Measurements from ENCODE around the gene CD248.

Gene CD248

DNA sequence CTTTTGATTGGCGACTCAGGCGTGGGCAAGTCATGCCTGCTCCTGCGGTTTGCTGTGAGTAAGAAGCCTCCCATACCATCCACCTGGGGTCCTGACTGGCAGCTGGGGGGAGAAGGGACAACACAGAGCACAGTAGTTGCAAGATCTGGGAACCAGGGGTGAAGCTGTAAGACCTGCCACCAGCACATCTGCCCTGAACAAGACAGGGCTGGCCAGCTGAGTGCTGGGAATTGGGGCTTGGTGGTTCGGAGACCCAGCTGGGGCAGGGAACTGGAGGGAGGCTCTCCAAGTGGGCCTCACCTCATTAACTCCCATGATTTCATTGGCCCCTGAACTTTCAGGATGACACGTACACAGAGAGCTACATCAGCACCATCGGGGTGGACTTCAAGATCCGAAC is 45.0 kb downstream of the CD248 start:
- DNase-seq (ENCODE audit: low spot score) = no peak

DNA sequence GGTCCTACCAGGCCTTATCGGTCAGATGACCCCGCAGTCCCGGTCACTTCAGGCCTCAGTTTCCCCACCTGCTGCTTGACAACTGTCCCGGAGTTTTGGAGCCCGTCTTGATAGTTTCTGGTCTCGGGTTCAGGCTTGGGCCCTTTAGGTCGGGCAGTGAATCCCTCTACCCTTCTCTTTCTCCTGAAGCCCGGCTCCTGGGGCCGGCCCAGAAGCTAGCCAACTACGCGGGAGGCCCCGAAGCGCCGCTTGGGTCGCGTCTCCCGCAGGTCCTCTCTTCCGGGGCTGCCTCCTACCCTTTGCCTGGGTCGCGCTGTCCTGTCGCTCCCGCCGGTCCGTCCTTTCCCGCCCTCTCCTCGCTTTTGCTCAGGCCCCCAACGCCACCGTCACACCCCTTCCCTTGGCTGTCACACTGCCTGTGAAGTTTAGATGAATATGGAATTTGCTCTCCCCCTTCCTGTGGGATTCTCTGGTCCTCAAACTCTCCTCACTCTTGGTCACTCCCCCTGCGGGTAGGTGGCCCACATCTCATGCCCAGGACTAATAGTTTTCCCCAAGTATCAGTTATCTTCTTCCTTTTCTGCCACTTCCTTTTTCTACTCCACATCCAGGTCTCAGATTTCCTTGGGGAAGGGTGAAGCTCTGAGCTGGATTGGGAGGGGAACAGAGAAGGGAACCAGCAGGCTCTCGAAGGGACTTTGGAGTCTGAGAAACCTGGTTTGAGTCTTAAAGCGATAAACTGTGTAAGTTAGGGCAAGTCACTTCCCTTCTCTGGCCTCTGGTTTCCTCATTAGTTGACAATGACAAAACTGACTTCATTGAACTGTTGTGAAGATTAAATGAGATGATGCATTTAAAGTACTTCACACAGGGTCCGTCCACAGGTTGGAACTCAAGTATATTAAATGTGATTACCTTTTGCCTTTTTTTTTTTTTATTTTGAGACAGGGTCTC is 47.6 kb downstream of the CD248 start:
- in situ Hi-C loops (cut with MboI; ENCODE audit: low sequenced_read_pairs, unreplicated experiment) = no loop called here
- DNase-seq (ENCODE audit: low spot score) = no peak
- TF ChIP-seq, protein P1, sequence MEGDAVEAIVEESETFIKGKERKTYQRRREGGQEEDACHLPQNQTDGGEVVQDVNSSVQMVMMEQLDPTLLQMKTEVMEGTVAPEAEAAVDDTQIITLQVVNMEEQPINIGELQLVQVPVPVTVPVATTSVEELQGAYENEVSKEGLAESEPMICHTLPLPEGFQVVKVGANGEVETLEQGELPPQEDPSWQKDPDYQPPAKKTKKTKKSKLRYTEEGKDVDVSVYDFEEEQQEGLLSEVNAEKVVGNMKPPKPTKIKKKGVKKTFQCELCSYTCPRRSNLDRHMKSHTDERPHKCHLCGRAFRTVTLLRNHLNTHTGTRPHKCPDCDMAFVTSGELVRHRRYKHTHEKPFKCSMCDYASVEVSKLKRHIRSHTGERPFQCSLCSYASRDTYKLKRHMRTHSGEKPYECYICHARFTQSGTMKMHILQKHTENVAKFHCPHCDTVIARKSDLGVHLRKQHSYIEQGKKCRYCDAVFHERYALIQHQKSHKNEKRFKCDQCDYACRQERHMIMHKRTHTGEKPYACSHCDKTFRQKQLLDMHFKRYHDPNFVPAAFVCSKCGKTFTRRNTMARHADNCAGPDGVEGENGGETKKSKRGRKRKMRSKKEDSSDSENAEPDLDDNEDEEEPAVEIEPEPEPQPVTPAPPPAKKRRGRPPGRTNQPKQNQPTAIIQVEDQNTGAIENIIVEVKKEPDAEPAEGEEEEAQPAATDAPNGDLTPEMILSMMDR (IDR thresholded peaks at IDR 0.05; ENCODE audit: borderline replicate concordance, control extremely low read depth, extremely low read depth, insufficient read depth, missing control alignments) = no peak

More for the DNA sequence above, 45.0 kb downstream of the CD248 start:
- TF ChIP-seq, protein P1 (IDR thresholded peaks at IDR 0.05; ENCODE audit: borderline replicate concordance, control extremely low read depth, extremely low read depth, insufficient read depth, missing control alignments) = no peak
- in situ Hi-C loops (cut with MboI; ENCODE audit: low sequenced_read_pairs, unreplicated experiment) = no loop called here

DNA sequence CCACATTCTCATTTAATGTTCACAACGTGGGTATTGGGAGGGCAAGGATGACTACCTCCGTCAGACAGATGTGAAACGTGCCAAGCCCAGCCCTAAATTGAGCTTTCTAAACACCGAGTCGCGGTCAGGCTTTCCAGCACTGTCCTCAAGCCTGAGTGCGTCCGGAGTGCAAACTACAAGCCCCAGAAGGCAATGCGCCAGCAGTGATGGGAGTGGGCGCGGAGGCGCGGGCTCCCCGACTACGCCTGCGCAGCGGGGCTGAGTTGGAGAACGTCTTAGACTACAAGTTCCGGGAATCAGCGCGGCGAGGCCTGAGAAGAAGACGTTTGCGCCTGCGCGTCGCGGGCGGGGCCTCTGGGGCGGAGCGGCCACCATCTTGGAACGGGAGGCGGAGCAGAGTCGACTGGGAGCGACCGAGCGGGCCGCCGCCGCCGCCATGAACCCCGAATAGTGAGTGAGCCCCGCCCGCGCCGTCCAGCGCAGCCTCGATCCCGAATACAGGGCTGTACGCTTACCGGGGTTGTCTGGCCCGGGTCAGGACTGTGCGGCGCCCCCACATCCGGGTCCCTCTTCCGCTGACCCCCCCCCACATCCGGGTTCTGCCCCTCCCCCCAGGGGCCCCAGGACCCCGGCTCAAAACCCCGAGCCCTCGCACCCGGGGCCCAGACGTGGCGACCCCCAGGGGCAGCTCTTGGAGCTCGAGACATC is 48.4 kb downstream of the CD248 start, which contains the start of gene RAB1B:
Gene RAB1B, plus strand, starts transcription at position 396 of the 708 bp plus-strand sequence. Its CDS starts 41 bp downstream, at position 437.
- peak; percentile 98 for DNase-seq (ENCODE audit: low spot score)
- in situ Hi-C loops (cut with MboI; ENCODE audit: low sequenced_read_pairs, unreplicated experiment) = no loop called here
- TF ChIP-seq, protein P1 (IDR thresholded peaks at IDR 0.05; ENCODE audit: borderline replicate concordance, control extremely low read depth, extremely low read depth, insufficient read depth, missing control alignments) = no peak

DNA sequence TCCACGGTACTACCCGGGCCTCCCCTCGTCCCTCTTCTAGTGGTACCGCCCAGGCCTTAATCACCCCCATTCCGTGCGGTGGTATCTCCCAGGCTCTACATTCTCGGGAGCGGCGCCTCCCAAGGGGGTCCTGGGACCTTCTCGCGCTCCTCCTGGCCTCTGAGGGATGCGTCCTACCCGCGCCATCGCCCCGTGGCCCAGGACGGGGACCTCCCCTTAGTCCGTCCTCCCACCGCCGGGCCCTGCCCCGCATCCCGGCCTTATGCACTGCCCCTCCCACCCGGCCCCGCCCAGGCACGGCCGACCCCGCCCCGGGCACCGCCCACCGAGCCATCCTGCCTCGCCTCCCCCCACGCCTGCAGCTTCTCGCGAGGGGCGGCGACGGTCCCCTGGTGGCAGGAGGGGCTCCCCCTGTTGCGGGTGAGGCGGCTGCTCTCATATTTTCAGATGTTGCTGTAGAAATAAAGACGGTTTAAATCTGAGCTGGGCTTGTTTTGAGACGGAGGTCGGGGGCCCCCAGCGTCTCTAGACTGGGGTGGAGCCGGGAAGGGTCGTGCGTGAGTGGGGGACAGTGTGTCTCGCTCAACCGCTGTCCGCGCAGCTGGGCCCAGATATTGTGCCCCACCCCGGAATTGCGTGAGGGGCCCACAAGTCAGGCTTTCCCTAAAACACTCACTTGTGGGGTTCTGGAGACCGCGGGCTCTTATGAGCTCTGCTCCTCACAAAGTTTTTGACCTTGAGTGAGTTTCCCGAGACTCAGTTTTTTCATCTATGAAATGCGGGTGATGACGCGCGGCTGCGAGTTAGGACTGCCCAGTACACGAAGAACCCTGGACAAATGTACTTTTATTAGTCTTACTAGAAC is 49.2 kb downstream of the CD248 start:
- in situ Hi-C loops (cut with MboI; ENCODE audit: low sequenced_read_pairs, unreplicated experiment) = no loop called here
- DNase-seq (ENCODE audit: low spot score) = peak; percentile 95
- TF ChIP-seq, protein P1 (IDR thresholded peaks at IDR 0.05; ENCODE audit: borderline replicate concordance, control extremely low read depth, extremely low read depth, insufficient read depth, missing control alignments) = no peak

DNA sequence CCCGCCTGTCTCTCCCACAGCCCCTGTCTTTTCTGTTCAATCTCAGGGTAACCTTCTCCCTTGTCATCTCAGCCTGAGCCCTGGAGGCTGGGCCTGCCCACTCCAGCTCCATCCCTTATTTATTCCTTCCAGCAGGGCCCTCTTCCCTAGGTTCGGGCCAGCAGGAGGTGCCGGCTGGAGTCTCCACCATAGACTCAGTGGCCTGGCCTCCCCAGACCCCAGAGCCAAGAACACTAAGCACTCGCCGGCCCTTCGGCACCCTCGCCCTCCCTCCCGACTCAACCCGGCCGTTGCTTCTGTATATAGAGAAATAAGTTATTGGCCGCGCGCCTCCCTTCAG is 49.8 kb downstream of the CD248 start:
- in situ Hi-C loops (cut with MboI; ENCODE audit: low sequenced_read_pairs, unreplicated experiment) = no loop called here
- DNase-seq (ENCODE audit: low spot score) = no peak
- TF ChIP-seq, protein P1 (IDR thresholded peaks at IDR 0.05; ENCODE audit: borderline replicate concordance, control extremely low read depth, extremely low read depth, insufficient read depth, missing control alignments) = no peak

Measured in GM13976 (cell line).